Loucy (cell line): ENCODE results near the gene KCMF1.

ENCODE experiments used
- H2AFZ ChIP-seq: fragments of 200-600 bp; sonication (generic); 2 replicates; pipeline ENCODE4 v1.6.0; 2016; ENCODE audit warnings: antibody characterized with exemption, mild to moderate bottlenecking, low read length, moderate library complexity
- H3F3A ChIP-seq: fragments of 200-600 bp; 2 replicates; pipeline ENCODE4 v1.6.0; 2016; ENCODE audit warnings: antibody characterized with exemption, low read depth, mild to moderate bottlenecking
- H3K27me3 ChIP-seq: fragments of 200-600 bp; sonication (generic); 2 replicates; pipeline ENCODE4 v1.6.1; 2014; ENCODE audit warnings: low read length, mild to moderate bottlenecking; ENCODE audit not compliant: insufficient read depth, poor library complexity, severe bottlenecking
- H3K36me3 ChIP-seq: fragments of 200-600 bp; sonication (generic); 2 replicates; pipeline ENCODE4 v1.6.1; 2016; ENCODE audit warnings: low read length; ENCODE audit not compliant: insufficient read depth
- H3K4me1 ChIP-seq: fragments of 200-600 bp; sonication (generic); 2 replicates; pipeline ENCODE4 v1.5.1; 2014; ENCODE audit warnings: low read length, mild to moderate bottlenecking; ENCODE audit not compliant: insufficient read depth, poor library complexity, severe bottlenecking
- H3K4me2 ChIP-seq: fragments of 200-600 bp; sonication (generic); 2 replicates; pipeline ENCODE4 v1.6.0; 2014; ENCODE audit warnings: antibody characterized with exemption, low read length, low read depth, mild to moderate bottlenecking; ENCODE audit not compliant: poor library complexity, severe bottlenecking
- H3K4me3 ChIP-seq: fragments of 200-600 bp; sonication (generic); 2 replicates; pipeline ENCODE4 v1.5.1; 2014; ENCODE audit warnings: low read length, mild to moderate bottlenecking, mixed read lengths; ENCODE audit not compliant: poor library complexity, severe bottlenecking
- H3K79me2 ChIP-seq: fragments of 200-600 bp; sonication (generic); 2 replicates; pipeline ENCODE4 v1.6.1; 2014; ENCODE audit warnings: low read length; ENCODE audit not compliant: insufficient read depth
- H3K9ac ChIP-seq: fragments of 200-600 bp; sonication (generic); 2 replicates; pipeline ENCODE4 v1.6.0; 2014; ENCODE audit warnings: mild to moderate bottlenecking, low read depth, low read length, moderate library complexity; ENCODE audit not compliant: poor library complexity, severe bottlenecking
- H3K9me2 ChIP-seq: fragments of 200-600 bp; sonication (generic); replicated peaks from 2 replicates; pipeline ENCODE4 v1.6.1; 2016; ENCODE audit warnings: low read depth, low read length, mixed read lengths
- H3K9me3 ChIP-seq: fragments of 200-600 bp; sonication (generic); 2 replicates; pipeline ENCODE4 v1.6.1; 2014; ENCODE audit warnings: mild to moderate bottlenecking, antibody characterized with exemption, low read length, low read depth; ENCODE audit not compliant: insufficient read depth
- H4K20me1 ChIP-seq: fragments of 200-600 bp; sonication (generic); 2 replicates; pipeline ENCODE4 v1.6.0; 2014; ENCODE audit warnings: antibody characterized with exemption, low read length, mild to moderate bottlenecking; ENCODE audit not compliant: insufficient read depth, poor library complexity, severe bottlenecking
- EZH2phosphoT487 ChIP-seq: fragments of 200-600 bp; IDR thresholded peaks from 2 replicates; pipeline ENCODE4 v1.6.1; 2018; ENCODE audit warnings: antibody characterized with exemption, mild to moderate bottlenecking, moderate library complexity, borderline replicate concordance
- TF ChIP-seq, protein P1 (sequence below): fragments of 200-600 bp; sonication (generic); conservative IDR thresholded peaks from 2 replicates; pipeline ENCODE4 v1.5.1; 2014; ENCODE audit warnings: mild to moderate bottlenecking, antibody characterized with exemption, low read length

KCMF1 gene

GRCh38 chr2:84970868-84971509 lies at the start of gene KCMF1:
Gene KCMF1, plus strand, starts transcription at chr2:84971161. Its CDS starts 291 bp downstream, at chr2:84971452.
- Histone ChIP-seq H3K4me3 (peak within 1 kb of the TSS; percentile 90), H3K9ac (peak within 1 kb of the TSS; percentile 95), H4K20me1 (peaks cover 49% of the 10 kb centered on the region), H3K9me3 (no peaks in the 10 kb centered on the region), H3K9me2 (no peaks in the 10 kb centered on the region), H3K4me1 (peaks cover 41% of the 10 kb centered on the region), H3F3A (no peaks in the 10 kb centered on the region; the same call in 1 of the 2 replicates), H3K4me2 (peak within 1 kb of the TSS; percentile 90), H2AFZ (peak within 1 kb of the TSS; percentile 52), H3K27me3 (no peaks in the 10 kb centered on the region), H3K79me2 (peaks cover 73% of the 10 kb centered on the region), H3K36me3 (no peaks in the 10 kb centered on the region)
- TF ChIP-seq, protein P1, sequence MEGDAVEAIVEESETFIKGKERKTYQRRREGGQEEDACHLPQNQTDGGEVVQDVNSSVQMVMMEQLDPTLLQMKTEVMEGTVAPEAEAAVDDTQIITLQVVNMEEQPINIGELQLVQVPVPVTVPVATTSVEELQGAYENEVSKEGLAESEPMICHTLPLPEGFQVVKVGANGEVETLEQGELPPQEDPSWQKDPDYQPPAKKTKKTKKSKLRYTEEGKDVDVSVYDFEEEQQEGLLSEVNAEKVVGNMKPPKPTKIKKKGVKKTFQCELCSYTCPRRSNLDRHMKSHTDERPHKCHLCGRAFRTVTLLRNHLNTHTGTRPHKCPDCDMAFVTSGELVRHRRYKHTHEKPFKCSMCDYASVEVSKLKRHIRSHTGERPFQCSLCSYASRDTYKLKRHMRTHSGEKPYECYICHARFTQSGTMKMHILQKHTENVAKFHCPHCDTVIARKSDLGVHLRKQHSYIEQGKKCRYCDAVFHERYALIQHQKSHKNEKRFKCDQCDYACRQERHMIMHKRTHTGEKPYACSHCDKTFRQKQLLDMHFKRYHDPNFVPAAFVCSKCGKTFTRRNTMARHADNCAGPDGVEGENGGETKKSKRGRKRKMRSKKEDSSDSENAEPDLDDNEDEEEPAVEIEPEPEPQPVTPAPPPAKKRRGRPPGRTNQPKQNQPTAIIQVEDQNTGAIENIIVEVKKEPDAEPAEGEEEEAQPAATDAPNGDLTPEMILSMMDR = no peak
- no peak for TF ChIP-seq EZH2phosphoT487

- no peaks in the 10 kb centered on the region for H3K9me3 ChIP-seq
- no peak overlapping the region for H3K4me2 ChIP-seq
- H3K79me2 ChIP-seq = no peaks in the 10 kb centered on the region
- H3K27me3 ChIP-seq = no peaks in the 10 kb centered on the region
- no peak overlapping the region for H3K4me3 ChIP-seq
- no peaks in the 10 kb centered on the region for H3K9me2 ChIP-seq
- no peaks in the 10 kb centered on the region for H3K36me3 ChIP-seq
- no peak overlapping the region for H2AFZ ChIP-seq
- no peaks in the 10 kb centered on the region for H3F3A ChIP-seq
- H3K9ac ChIP-seq = no peak overlapping the region
- H3K4me1 ChIP-seq = peaks cover 15% of the 10 kb centered on the region
- H4K20me1 ChIP-seq = no peaks in the 10 kb centered on the region
- TF ChIP-seq, protein P1 = no peak
- TF ChIP-seq EZH2phosphoT487 = no peak
Measured at GRCh38 chr2:84923009-84923408, 48.0 kb upstream of the KCMF1 start.

DNA sequence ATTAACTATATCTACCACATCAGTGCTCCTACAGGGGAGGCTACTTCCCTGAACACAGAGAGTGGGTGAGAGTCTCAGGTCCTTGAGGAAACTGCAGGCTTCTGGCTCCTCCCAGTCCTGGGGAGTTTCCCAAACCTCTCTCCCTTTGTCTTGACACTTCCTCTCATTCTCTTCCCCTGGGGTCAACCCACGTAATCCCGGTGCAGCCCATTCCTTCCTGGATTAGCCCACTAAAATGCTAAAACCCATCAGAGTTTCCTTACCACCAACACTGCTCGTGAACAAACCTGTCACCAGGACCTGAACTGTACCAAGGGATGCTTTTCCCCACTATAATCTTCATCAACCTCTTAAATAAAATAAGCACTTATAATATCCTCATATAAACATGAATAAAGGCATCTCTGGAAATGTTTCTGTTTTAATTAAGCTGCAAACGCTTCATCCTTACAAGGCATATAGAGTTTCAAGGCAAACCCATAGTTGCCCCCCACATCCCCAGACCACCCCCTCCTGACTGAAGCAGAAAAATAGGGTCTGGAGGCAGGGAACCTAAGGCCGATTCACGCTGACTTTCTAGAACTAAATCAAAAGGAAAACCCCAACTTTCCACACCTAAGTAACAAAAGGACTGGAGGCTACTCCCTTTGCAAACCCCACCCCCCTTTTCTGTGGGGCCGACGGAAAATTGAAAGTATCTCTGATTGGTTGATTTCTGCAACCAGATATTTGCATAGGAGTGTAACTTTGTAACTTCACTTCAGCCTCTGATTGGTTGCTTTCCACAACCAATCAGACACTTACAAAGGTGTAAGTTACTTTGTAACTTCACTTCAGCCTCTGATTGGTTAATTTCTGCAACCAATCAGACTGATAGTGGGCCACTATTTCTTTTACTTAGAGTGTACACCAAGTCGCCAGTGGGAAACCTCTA lies 46.5 kb upstream of the KCMF1 start:
- Histone ChIP-seq H2AFZ (peak overlapping the region; percentile 71; the same call in 1 of the 2 replicates), H3K79me2 (no peaks in the 10 kb centered on the region), H3F3A (no peaks in the 10 kb centered on the region), H3K9me3 (no peaks in the 10 kb centered on the region), H3K4me2 (peak overlapping the region; percentile 49), H3K9ac (peak overlapping the region; percentile 41), H3K4me1 (peaks cover 15% of the 10 kb centered on the region), H3K4me3 (peak overlapping the region; percentile 44), H3K36me3 (no peaks in the 10 kb centered on the region), H3K9me2 (no peaks in the 10 kb centered on the region), H4K20me1 (no peaks in the 10 kb centered on the region), H3K27me3 (no peaks in the 10 kb centered on the region)
- TF ChIP-seq, protein P1 = no peak
- no peak for TF ChIP-seq EZH2phosphoT487
